RCC 7860 (cell line): Measurements from ENCODE around the gene GAN.

Experiments used
- DNase-seq: peaks from one replicate; pipeline ENCODE4 v3.0.0-alpha.2; 2015; ENCODE audit warnings: low spot score
- FAIRE-seq: peaks from 2 replicates; lab custom pipeline; 2012; peaks lifted over from hg19 to GRCh38; lab: Jason Lieb, UNC

The GAN gene

GRCh38 chr16:81314603-81315270, at the start of gene GAN:
TSS of gene GAN (plus strand) at chr16:81314962. CDS start at chr16:81315114, 152 bp downstream.
- FAIRE-seq = peak; percentile 70

GRCh38 chr16:81265052-81265451, 49.7 kb upstream of the GAN start:
- DNase-seq (no peak), FAIRE-seq (no peak)

More at GRCh38 chr16:81314603-81315270, at the start of gene GAN:
- DNase-seq = peak; percentile 89

GRCh38 chr16:81265658-81266451, 48.9 kb upstream of the GAN start:
- FAIRE-seq (no peak), DNase-seq (no peak)

GRCh38 chr16:81266680-81267095, 48.1 kb upstream of the GAN start:
- FAIRE-seq = no peak

GRCh38 chr16:81268509-81268908, 46.3 kb upstream of the GAN start:
- FAIRE-seq (no peak), DNase-seq (no peak)

More at GRCh38 chr16:81266680-81267095, 48.1 kb upstream of the GAN start:
- DNase-seq = no peak

- FAIRE-seq (no peak), DNase-seq (no peak)
Observed at GRCh38 chr16:81273223-81273950, 41.4 kb upstream of the GAN start.

- no peak for DNase-seq
- FAIRE-seq = no peak
Observed at GRCh38 chr16:81275064-81275532, 39.7 kb upstream of the GAN start.

- no peak for DNase-seq
- FAIRE-seq = no peak
Observed at GRCh38 chr16:81275795-81276194, 39.0 kb upstream of the GAN start.

GRCh38 chr16:81276323-81276722, 38.4 kb upstream of the GAN start:
- no peak for FAIRE-seq

GRCh38 chr16:81277541-81278080, 37.2 kb upstream of the GAN start:
- FAIRE-seq = no peak
- DNase-seq = no peak

More at GRCh38 chr16:81276323-81276722, 38.4 kb upstream of the GAN start:
- no peak for DNase-seq

GRCh38 chr16:81278526-81278925, 36.2 kb upstream of the GAN start:
- no peak for FAIRE-seq
- no peak for DNase-seq

GRCh38 chr16:81279392-81279791, 35.4 kb upstream of the GAN start:
- FAIRE-seq (no peak), DNase-seq (no peak)

GRCh38 chr16:81280393-81280792, 34.4 kb upstream of the GAN start:
- FAIRE-seq (no peak), DNase-seq (no peak)

- DNase-seq = no peak
- no peak for FAIRE-seq
Observed at GRCh38 chr16:81283044-81283443, 31.7 kb upstream of the GAN start.

GRCh38 chr16:81284995-81285600, 29.7 kb upstream of the GAN start:
- no peak for FAIRE-seq

GRCh38 chr16:81286190-81286589, 28.6 kb upstream of the GAN start:
- FAIRE-seq = no peak
- no peak for DNase-seq

More at GRCh38 chr16:81284995-81285600, 29.7 kb upstream of the GAN start:
- DNase-seq = no peak

- no peak for DNase-seq
Observed at GRCh38 chr16:81291117-81291516, 23.6 kb upstream of the GAN start.

GRCh38 chr16:81292936-81293335, 21.8 kb upstream of the GAN start:
- DNase-seq (no peak), FAIRE-seq (no peak)

More at GRCh38 chr16:81291117-81291516, 23.6 kb upstream of the GAN start:
- no peak for FAIRE-seq

GRCh38 chr16:81293909-81294802, 20.6 kb upstream of the GAN start:
- FAIRE-seq (no peak), DNase-seq (no peak)

GRCh38 chr16:81296631-81297030, 18.1 kb upstream of the GAN start:
- no peak for DNase-seq
- no peak for FAIRE-seq
